NCI-H748 treated with DMSO at 0.1 percent for 48 hours (cell line): ENCODE measurements around the gene ABCA4.
A peak's percentile ranks its signal among the peaks of the same experiment; 100 is the strongest.

Experiments used
- DNase-seq: peaks from one replicate; lab custom pipeline; 2025; lab: John Stamatoyannopoulos, UW

The ABCA4 gene

GRCh38 chr1:94083681-94084080 lies 37.3 kb downstream of the ABCA4 start:
- no peak for DNase-seq

- no peak for DNase-seq
Measured at GRCh38 chr1:94081566-94082344, 39.2 kb downstream of the ABCA4 start.

GRCh38 chr1:94079989-94080388 lies 41.0 kb downstream of the ABCA4 start:
- DNase-seq: no peak

- DNase-seq: no peak
Measured at GRCh38 chr1:94079080-94079940, 41.6 kb downstream of the ABCA4 start.

- DNase-seq: no peak
Measured at GRCh38 chr1:94072840-94073522, 48.0 kb downstream of the ABCA4 start.

GRCh38 chr1:94071976-94072375 lies 49.0 kb downstream of the ABCA4 start:
- no peak for DNase-seq

GRCh38 chr1:94071391-94071790 lies 49.6 kb downstream of the ABCA4 start:
- no peak for DNase-seq

GRCh38 chr1:94070865-94071264 lies 50.1 kb downstream of the ABCA4 start:
- no peak for DNase-seq

GRCh38 chr1:94069919-94070285 lies 51.0 kb downstream of the ABCA4 start:
- DNase-seq: no peak

GRCh38 chr1:94068999-94069918 lies 51.7 kb downstream of the ABCA4 start:
- peak; percentile 37 for DNase-seq

GRCh38 chr1:94068096-94068998 lies 52.6 kb downstream of the ABCA4 start:
- DNase-seq: no peak

- no peak for DNase-seq
Measured at GRCh38 chr1:94067196-94067595, 53.8 kb downstream of the ABCA4 start.

GRCh38 chr1:94063379-94063778 lies 57.6 kb downstream of the ABCA4 start:
- no peak for DNase-seq

- peak; percentile 20 for DNase-seq
Measured at GRCh38 chr1:94061513-94062443, 59.2 kb downstream of the ABCA4 start.

- no peak for DNase-seq
Measured at GRCh38 chr1:94060720-94061119, 60.2 kb downstream of the ABCA4 start.

- no peak for DNase-seq
Measured at GRCh38 chr1:94058766-94059165, 62.2 kb downstream of the ABCA4 start.

- no peak for DNase-seq
Measured at GRCh38 chr1:94056996-94057395, 64.0 kb downstream of the ABCA4 start.

- DNase-seq: no peak
Measured at GRCh38 chr1:94056171-94056570, 64.8 kb downstream of the ABCA4 start.

- DNase-seq: no peak
Measured at GRCh38 chr1:94055459-94056122, 65.4 kb downstream of the ABCA4 start.
